HCT116 (cell line): ENCODE measurements around the gene DNAH5. TPM values are rescaled to one million over a fixed set of nuclear protein-coding genes. Genes with fewer than 3 reads are reported as not detected.

Source experiments
- ATAC-seq: fragments of 200-7000 bp; cut with Tn5 transposase; 2 replicates; pipeline ENCODE4 v1.9.1; 2020; ENCODE audit warnings: mild to moderate bottlenecking, moderate library complexity
- BruUV-seq: library from RNA; stranded (reverse); fragments of 400-500 nt; replicated peaks from 2 replicates; lab custom pipeline; 2021; lab: Mats Ljungman, UMichigan
- CTCF ChIA-PET: fragments of 300-600 bp; sonication (Branson Sonifier 250); formaldehyde crosslinking; loops from one replicate; lab custom pipeline; 2021; ENCODE audit warnings: antibody characterized with exemption; lab: Charles Lee
- POLR2A ChIA-PET: fragments of 300-600, 350-600 bp; sonication (Branson Sonifier 250); formaldehyde crosslinking; loops from one replicate; lab custom pipeline; 2021; ENCODE audit warnings: antibody characterized with exemption; lab: Charles Lee
- RAD21 ChIA-PET, 2 experiments: fragments of 300-600 bp; sonication (Branson Sonifier 250); formaldehyde crosslinking; loops; one replicate each; lab custom pipeline; 2023; ENCODE audit warnings: low total read pairs in 2 of 2; ENCODE audit not compliant: uncharacterized antibody in 2 of 2, unreplicated experiment in 2 of 2, low non-redundant PET in 1 of 2; lab: Charles Lee
- DNase-seq: peaks from one replicate; pipeline ENCODE4 v3.0.0-alpha.2; 2010; ENCODE audit warnings: low read depth, low spot score
- H2AFZ ChIP-seq: fragments of 200-600 bp; shearing (Covaris generic), sonication (generic); 2 replicates; pipeline ENCODE4 v1.6.1; 2017; ENCODE audit warnings: low read depth, mixed run types, mixed read lengths, antibody characterized with exemption, low read length; ENCODE audit not compliant: poor library complexity, severe bottlenecking
- H3K27ac ChIP-seq: 2 replicates; pipeline ENCODE4 v1.5.1; 2012; ENCODE audit warnings: low read depth, low read length
- H3K27me3 ChIP-seq: fragments of 200-600 bp; sonication (generic); 2 replicates; pipeline ENCODE4 v1.6.1; 2016; ENCODE audit warnings: mixed run types, low read length, mixed read lengths; ENCODE audit not compliant: insufficient read depth
- H3K36me3 ChIP-seq, 2 experiments: fragments of 200-500 bp in 1 of 2; fragments of 200-600 bp in 1 of 2; sonication (Bioruptor generic) in 1 of 2; sonication (generic) in 1 of 2; 2 replicates each; pipeline versions ENCODE4 v1.5.1 to v1.6.1; 2014 to 2016; ENCODE audit warnings: low read length in 2 of 2, inconsistent platforms in 1 of 2, mixed read lengths in 1 of 2, mixed run types in 1 of 2; ENCODE audit not compliant: insufficient read depth in 2 of 2, control insufficient read depth in 1 of 2
- H3K4me1 ChIP-seq, 2 experiments: fragments of 200-600 bp in 1 of 2; sonication (generic) in 1 of 2; 2 replicates each; pipeline versions ENCODE4 v1.5.1 to v1.6.1; 2012 to 2017; ENCODE audit warnings: low read length in 2 of 2, inconsistent platforms in 1 of 2, mild to moderate bottlenecking in 1 of 2, mixed read lengths in 1 of 2, mixed run types in 1 of 2, moderate library complexity in 1 of 2; ENCODE audit not compliant: insufficient read depth in 2 of 2, control insufficient read depth in 1 of 2
- H3K4me2 ChIP-seq: fragments of 200-600 bp; sonication (generic); 2 replicates; pipeline ENCODE4 v1.6.1; 2017; ENCODE audit warnings: mixed run types, low read length, mixed read lengths
- H3K4me3 ChIP-seq, 2 experiments: fragments of 200-600 bp in 1 of 2; sonication (generic) in 1 of 2; replicated peaks in 1 of 2; 2 replicates each; pipeline ENCODE4 v1.5.1; 2011 to 2016; ENCODE audit warnings: low read length in 2 of 2, control low read depth in 1 of 2, low read depth in 1 of 2, mild to moderate bottlenecking in 1 of 2, mixed read lengths in 1 of 2, mixed run types in 1 of 2
- H3K79me2 ChIP-seq: fragments of 200-600 bp; sonication (generic); 2 replicates; pipeline ENCODE4 v1.6.1; 2017; ENCODE audit warnings: mild to moderate bottlenecking, mixed run types, low read length, moderate library complexity, mixed read lengths; ENCODE audit not compliant: insufficient read depth
- H3K9ac ChIP-seq: fragments of 200-600 bp; sonication (generic); 2 replicates; pipeline ENCODE4 v1.6.1; 2016; ENCODE audit warnings: low read length, mixed read lengths
- H3K9me2 ChIP-seq: fragments of 200-600 bp; sonication (generic), shearing (Covaris generic); 2 replicates; pipeline ENCODE4 v1.6.1; 2017; ENCODE audit warnings: mixed run types, mild to moderate bottlenecking, moderate library complexity; ENCODE audit not compliant: insufficient read depth
- H3K9me3 ChIP-seq, 2 experiments: fragments of 200-500 bp in 1 of 2; fragments of 200-600 bp in 1 of 2; sonication (Bioruptor generic) in 1 of 2; sonication (generic) in 1 of 2; 2 replicates each; pipeline ENCODE4 v1.6.1; 2014 to 2017; ENCODE audit warnings: low read length in 2 of 2, mixed read lengths in 2 of 2, inconsistent platforms in 1 of 2, low read depth in 1 of 2, mild to moderate bottlenecking in 1 of 2, mixed run types in 1 of 2, moderate library complexity in 1 of 2; ENCODE audit not compliant: control insufficient read depth in 1 of 2, insufficient read depth in 1 of 2
- H4K20me1 ChIP-seq: fragments of 200-600 bp; sonication (generic), shearing (Covaris generic); 2 replicates; pipeline ENCODE4 v1.6.1; 2017; ENCODE audit warnings: mixed run types, mild to moderate bottlenecking, moderate library complexity; ENCODE audit not compliant: insufficient read depth
- CEBPB ChIP-seq: IDR thresholded peaks from 2 replicates; pipeline ENCODE4 v1.6.1; 2012; ENCODE audit warnings: low read depth
- ELF1 ChIP-seq: IDR thresholded peaks from 2 replicates; pipeline ENCODE4 v1.6.1; 2012; ENCODE audit warnings: low read depth, borderline replicate concordance
- FOSL1 ChIP-seq: IDR thresholded peaks from 2 replicates; pipeline ENCODE4 v1.6.1; 2012; ENCODE audit warnings: low read depth
- SIN3A ChIP-seq: IDR thresholded peaks from 2 replicates; pipeline ENCODE4 v1.6.1; 2012; ENCODE audit warnings: low read depth
- TCF7L2 ChIP-seq: IDR thresholded peaks from 2 replicates; pipeline ENCODE4 v1.7.0; 2011; ENCODE audit warnings: borderline replicate concordance, inconsistent platforms; ENCODE audit not compliant: insufficient read depth, insufficient read length; ENCODE audit errors: extremely low read depth
- ZFX ChIP-seq: fragments of 450-650 bp; IDR thresholded peaks from 2 replicates; pipeline ENCODE4 v1.6.1; 2017
- intact Hi-C: fragments of 100-400 bp; cut with micrococcal nuclease; formaldehyde crosslinking; loops from 2 replicates; pipeline ENCODE4 v1.10.0; 2022
- total RNA-seq: library from RNA; stranded (reverse); gene quantifications from one replicate; pipeline ENCODE4 v1.2.1, GENCODE V29; 2021; ENCODE audit not compliant: unreplicated experiment

Gene DNAH5
- total RNA-seq, 1 experiment from 2014 or later: 0.37 TPM

- intact Hi-C loops: no loop called here
- no TSS peak for BruUV-seq
- H3K27ac ChIP-seq: no peak overlapping the region
These were observed 46.9 kb upstream of the DNAH5 start for GRCh38 chr5:13991365-13991764.

GRCh38 chr5:13990896-13991295 is 46.4 kb upstream of the DNAH5 start:
- ATAC-seq (no peak), DNase-seq (no peak)
- Histone ChIP-seq H3K27ac (no peak overlapping the region), H3K9ac (no peak overlapping the region), H3K4me3 (no peak overlapping the region), H2AFZ (no peak overlapping the region), H4K20me1 (no peaks in the 10 kb centered on the region), H3K4me2 (no peak overlapping the region), H3K9me3 (no peaks in the 10 kb centered on the region), H3K79me2 (no peaks in the 10 kb centered on the region), H3K27me3 (no peaks in the 10 kb centered on the region), H3K36me3 (no peaks in the 10 kb centered on the region), H3K4me1 (peaks cover 1 to 8% of the 10 kb centered on the region in 2 experiments), H3K9me2 (no peaks in the 10 kb centered on the region)
- TF ChIP-seq SIN3A: no peak
- TF ChIP-seq TCF7L2: no peak
- no peak for TF ChIP-seq ZFX
- no peak for TF ChIP-seq ELF1
- ChIA-PET POLR2A (no interaction called here), CTCF (interaction anchor here (1.1 kb wide), 1 partner anchor 657 kb away, joined by 3 read pairs; no protein-coding TSS in a partner anchor), RAD21 (no interaction called here)
- BruUV-seq: no TSS peak
- intact Hi-C loops: no loop called here

More at GRCh38 chr5:13991365-13991764, 46.9 kb upstream of the DNAH5 start:
- Histone ChIP-seq H3K4me2 (no peak overlapping the region), H3K36me3 (no peaks in the 10 kb centered on the region), H4K20me1 (no peaks in the 10 kb centered on the region), H3K4me3 (no peak overlapping the region), H3K9me2 (no peaks in the 10 kb centered on the region), H2AFZ (no peak overlapping the region), H3K9me3 (no peaks in the 10 kb centered on the region), H3K4me1 (peaks cover 0 to 4% of the 10 kb centered on the region in 2 experiments; a peak in 2 of 4 replicates), H3K79me2 (no peaks in the 10 kb centered on the region), H3K9ac (no peak overlapping the region), H3K27me3 (no peaks in the 10 kb centered on the region)
- ATAC-seq (no peak), DNase-seq (no peak)
- TF ChIP-seq CEBPB: no peak
- TF ChIP-seq FOSL1: no peak
- CTCF ChIA-PET: interaction anchor here (1.1 kb wide), 1 partner anchor 657 kb away, joined by 3 read pairs; no protein-coding TSS in a partner anchor
- POLR2A ChIA-PET: no interaction called here
- RAD21 ChIA-PET: no interaction called here
